ENCODE measurements around the gene MSH3. TPM values are rescaled to one million over a fixed set of nuclear protein-coding genes. Genes with fewer than 3 reads are reported as not detected.

The MSH3 gene
- polyA plus RNA-seq, 3 donors: 4.5 to 9.9 (median 8.0) TPM

DNA sequence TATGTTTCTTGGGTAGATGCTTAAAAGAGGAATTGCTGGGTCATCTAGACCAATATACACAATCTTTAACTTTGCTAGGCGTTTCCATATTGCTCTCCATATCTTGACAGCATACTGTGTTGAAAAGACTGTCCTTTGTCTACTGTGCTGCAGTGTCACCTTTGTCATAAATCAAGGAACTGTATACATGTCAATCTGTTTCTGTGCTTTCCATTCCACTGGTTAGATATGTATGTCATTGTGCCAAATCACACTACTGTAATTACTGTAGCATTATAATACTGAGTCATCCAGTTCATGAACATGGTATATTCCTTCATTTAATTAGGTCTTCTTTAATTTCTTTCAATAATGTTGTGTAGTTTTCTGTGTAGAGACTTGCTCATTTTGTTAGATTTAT lies 156.0 kb downstream of the MSH3 start:
- Histone ChIP-seq H3K4me3 (replicated peaks in 1 of 3; ENCODE audit: low read depth in 2 of 3, low read length in 3 of 3) (no peak overlapping the region), H3K9ac (ENCODE audit: insufficient read depth, low read length, poor library complexity, severe bottlenecking) (no peak overlapping the region), H2AFZ (ENCODE audit: insufficient read depth, low read depth, low read length, poor library complexity, severe bottlenecking) (no peak overlapping the region), H3K4me2 (replicated peaks; ENCODE audit: extremely low read depth, low read length, poor library complexity, severe bottlenecking) (no peak overlapping the region), H4K20me1 (ENCODE audit: insufficient read depth, low read length) (no peaks in the 10 kb centered on the region), H3K79me2 (ENCODE audit: insufficient read depth, low read length) (no peaks in the 10 kb centered on the region), H3K4me1 (ENCODE audit: control insufficient read depth in 1 of 2, insufficient read depth in 2 of 2, low read length in 2 of 2) (no peaks in the 10 kb centered on the region), H3K27me3 (ENCODE audit: control insufficient read depth in 2 of 2, insufficient read depth in 2 of 2, low read length in 2 of 2) (no peaks in the 10 kb centered on the region), H3K27ac (ENCODE audit: low read depth in 1 of 2, low read length in 2 of 2) (no peak overlapping the region), H3K9me3 (replicated peaks in 1 of 2; ENCODE audit: control insufficient read depth in 1 of 2, insufficient read depth in 1 of 2, low read length in 2 of 2) (no peaks in the 10 kb centered on the region), H3K36me3 (replicated peaks in 1 of 2; ENCODE audit: control insufficient read depth in 1 of 2, insufficient read depth in 2 of 2, low read length in 2 of 2) (peaks cover 24 to 35% of the 10 kb centered on the region in 2 donors)
- H3K4me1 Mint-ChIP-seq: no peaks in the 10 kb centered on the region
- H3K4me3 Mint-ChIP-seq: no peak overlapping the region
- intact Hi-C loops (cut with micrococcal nuclease): no loop called here
- no peaks in the 10 kb centered on the region for H3K27me3 Mint-ChIP-seq (ENCODE audit: low read depth in 3 of 3)
- TF ChIP-seq, protein P1, sequence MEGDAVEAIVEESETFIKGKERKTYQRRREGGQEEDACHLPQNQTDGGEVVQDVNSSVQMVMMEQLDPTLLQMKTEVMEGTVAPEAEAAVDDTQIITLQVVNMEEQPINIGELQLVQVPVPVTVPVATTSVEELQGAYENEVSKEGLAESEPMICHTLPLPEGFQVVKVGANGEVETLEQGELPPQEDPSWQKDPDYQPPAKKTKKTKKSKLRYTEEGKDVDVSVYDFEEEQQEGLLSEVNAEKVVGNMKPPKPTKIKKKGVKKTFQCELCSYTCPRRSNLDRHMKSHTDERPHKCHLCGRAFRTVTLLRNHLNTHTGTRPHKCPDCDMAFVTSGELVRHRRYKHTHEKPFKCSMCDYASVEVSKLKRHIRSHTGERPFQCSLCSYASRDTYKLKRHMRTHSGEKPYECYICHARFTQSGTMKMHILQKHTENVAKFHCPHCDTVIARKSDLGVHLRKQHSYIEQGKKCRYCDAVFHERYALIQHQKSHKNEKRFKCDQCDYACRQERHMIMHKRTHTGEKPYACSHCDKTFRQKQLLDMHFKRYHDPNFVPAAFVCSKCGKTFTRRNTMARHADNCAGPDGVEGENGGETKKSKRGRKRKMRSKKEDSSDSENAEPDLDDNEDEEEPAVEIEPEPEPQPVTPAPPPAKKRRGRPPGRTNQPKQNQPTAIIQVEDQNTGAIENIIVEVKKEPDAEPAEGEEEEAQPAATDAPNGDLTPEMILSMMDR (IDR thresholded peaks at IDR 0.05): no peak
- DNase-seq: no peak
- WGBS (ENCODE audit: insufficient coverage): no CpG with 5 or more reads among the region's 1 CpG
- no peak overlapping the region for H3K27ac Mint-ChIP-seq
- peaks cover 31 to 49% of the 10 kb centered on the region in 2 donors for H3K36me3 Mint-ChIP-seq
- no peaks in the 10 kb centered on the region for H3K9me3 Mint-ChIP-seq

DNA sequence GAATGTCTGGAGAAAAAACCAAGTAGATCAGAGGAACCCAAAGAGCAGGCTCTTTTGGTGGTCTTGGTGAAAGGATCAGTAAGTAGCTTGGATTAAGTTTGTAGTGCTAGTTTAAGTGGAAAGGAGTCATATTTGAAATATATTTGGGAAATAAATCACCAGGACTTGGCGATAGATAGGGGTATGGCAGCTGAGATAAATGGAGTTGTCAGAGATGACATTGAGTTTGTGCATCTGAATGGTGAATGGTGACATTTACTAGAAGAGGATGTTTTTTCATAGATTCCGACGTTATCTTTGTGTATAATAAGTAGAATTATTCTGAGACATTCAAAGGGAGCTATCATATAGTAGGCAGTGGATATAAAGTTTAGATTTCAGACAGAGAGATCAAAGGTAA lies 162.1 kb downstream of the MSH3 start:
- no peaks in the 10 kb centered on the region for H3K79me2 ChIP-seq (ENCODE audit: insufficient read depth, low read length)
- no peak overlapping the region for H3K4me3 ChIP-seq (replicated peaks in 1 of 3; ENCODE audit: low read depth in 2 of 3, low read length in 3 of 3)
- Mint-ChIP-seq H3K27me3 (ENCODE audit: low read depth in 3 of 3) (no peaks in the 10 kb centered on the region), H3K36me3 (peaks cover 55 to 65% of the 10 kb centered on the region in 2 donors), H3K27ac (no peak overlapping the region), H3K4me3 (no peak overlapping the region), H3K9me3 (peaks cover 0 to 11% (median 2%) of the 10 kb centered on the region in 7 donors), H3K4me1 (no peaks in the 10 kb centered on the region)
- no peaks in the 10 kb centered on the region for H3K9me3 ChIP-seq (replicated peaks in 1 of 2; ENCODE audit: control insufficient read depth in 1 of 2, insufficient read depth in 1 of 2, low read length in 2 of 2)
- H2AFZ ChIP-seq (ENCODE audit: insufficient read depth, low read depth, low read length, poor library complexity, severe bottlenecking): no peak overlapping the region
- DNase-seq: no peak
- no peaks in the 10 kb centered on the region for H4K20me1 ChIP-seq (ENCODE audit: insufficient read depth, low read length)
- H3K4me1 ChIP-seq (ENCODE audit: control insufficient read depth in 1 of 2, insufficient read depth in 2 of 2, low read length in 2 of 2): no peaks in the 10 kb centered on the region
- WGBS (ENCODE audit: insufficient coverage): 100% methylated on average over 1 of the region's 3 CpGs
- no peak overlapping the region for H3K9ac ChIP-seq (ENCODE audit: insufficient read depth, low read length, poor library complexity, severe bottlenecking)
- TF ChIP-seq, protein P1 (IDR thresholded peaks at IDR 0.05): no peak
- intact Hi-C loops (cut with micrococcal nuclease): no loop called here
- no peak overlapping the region for H3K4me2 ChIP-seq (replicated peaks; ENCODE audit: extremely low read depth, low read length, poor library complexity, severe bottlenecking)
- H3K27ac ChIP-seq (ENCODE audit: low read depth in 1 of 2, low read length in 2 of 2): no peak overlapping the region
- H3K27me3 ChIP-seq (ENCODE audit: control insufficient read depth in 2 of 2, insufficient read depth in 2 of 2, low read length in 2 of 2): no peaks in the 10 kb centered on the region
- peaks cover 16 to 52% of the 10 kb centered on the region in 2 donors for H3K36me3 ChIP-seq (replicated peaks in 1 of 2; ENCODE audit: control insufficient read depth in 1 of 2, insufficient read depth in 2 of 2, low read length in 2 of 2)
